ENCODE results near the gene TRAPPC6A.
A peak's percentile ranks its signal among the peaks of the same experiment; 100 is the strongest.

TRAPPC6A gene, protein sequence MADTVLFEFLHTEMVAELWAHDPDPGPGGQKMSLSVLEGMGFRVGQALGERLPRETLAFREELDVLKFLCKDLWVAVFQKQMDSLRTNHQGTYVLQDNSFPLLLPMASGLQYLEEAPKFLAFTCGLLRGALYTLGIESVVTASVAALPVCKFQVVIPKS

DNA sequence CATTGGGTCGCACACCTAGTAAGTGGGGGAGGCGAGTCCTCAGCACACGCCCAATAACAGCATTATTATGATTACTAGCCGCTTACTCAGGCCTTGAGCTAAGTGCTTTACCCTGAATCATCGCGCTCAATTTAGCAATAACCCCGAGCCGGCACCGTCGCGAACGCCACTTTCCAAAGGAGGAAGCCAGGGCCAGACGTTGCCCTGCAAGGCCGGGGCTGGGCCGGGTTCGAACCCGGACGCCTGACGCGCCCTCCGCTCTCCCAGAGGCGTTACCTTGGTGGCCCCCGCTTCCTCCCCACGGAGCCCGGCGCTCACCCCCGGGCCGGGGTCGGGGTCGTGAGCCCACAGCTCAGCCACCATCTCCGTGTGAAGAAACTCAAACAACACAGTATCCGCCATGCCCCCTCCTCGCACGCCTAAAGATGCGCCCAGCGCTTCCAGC lies at the start of gene TRAPPC6A:
TSS of gene TRAPPC6A (minus strand) at position 421 of the 445 bp plus-strand sequence. CDS start at position 402, 19 bp downstream.
- DNase-seq (ENCODE audit: low spot score): peak; percentile 53

DNA sequence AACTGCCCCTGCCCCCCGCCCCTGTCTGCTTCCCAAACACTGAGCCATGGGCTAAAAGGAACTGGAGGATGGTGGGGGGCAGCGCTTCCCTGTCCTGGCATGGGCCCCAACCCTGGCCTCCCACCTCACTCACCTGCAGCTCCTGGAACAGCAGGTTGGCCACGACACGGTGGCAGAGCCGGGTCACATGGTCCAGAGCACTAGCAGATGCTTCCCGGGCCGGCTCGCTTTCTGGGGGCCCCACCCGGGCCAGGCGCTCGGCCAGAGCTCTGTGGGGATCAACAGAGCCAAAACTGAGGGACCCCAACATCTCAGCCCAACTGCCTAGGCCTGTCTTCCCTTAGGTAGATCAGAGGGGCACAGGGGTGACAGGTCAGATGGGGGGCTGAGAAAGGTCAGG lies 46.6 kb upstream of the TRAPPC6A start:
- DNase-seq (ENCODE audit: low spot score): no peak

DNA sequence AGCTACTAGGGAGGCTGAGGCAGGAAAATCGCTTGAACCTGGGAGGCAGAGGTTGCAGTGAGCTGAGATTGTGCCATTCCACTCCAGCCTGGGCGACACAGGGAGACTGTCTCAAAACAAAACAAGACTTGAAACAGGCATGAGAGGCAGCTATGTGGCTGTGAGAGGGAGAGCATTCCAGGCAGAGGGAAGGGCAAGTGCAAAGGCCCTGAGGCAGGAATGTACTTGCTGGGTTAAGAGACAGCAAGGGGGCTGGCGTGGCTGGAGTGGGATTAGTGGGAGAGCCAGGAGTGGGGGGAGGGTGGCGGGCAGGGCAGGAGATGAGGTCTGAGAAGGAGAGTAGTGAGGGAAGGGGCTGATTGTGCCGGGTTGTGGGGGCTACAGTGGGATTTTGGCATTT lies 45.8 kb upstream of the TRAPPC6A start:
- DNase-seq (ENCODE audit: low spot score): no peak

- no peak for DNase-seq (ENCODE audit: low spot score)
Observed at GRCh38 chr19:45222724-45223123, 44.7 kb upstream of the TRAPPC6A start.

DNA sequence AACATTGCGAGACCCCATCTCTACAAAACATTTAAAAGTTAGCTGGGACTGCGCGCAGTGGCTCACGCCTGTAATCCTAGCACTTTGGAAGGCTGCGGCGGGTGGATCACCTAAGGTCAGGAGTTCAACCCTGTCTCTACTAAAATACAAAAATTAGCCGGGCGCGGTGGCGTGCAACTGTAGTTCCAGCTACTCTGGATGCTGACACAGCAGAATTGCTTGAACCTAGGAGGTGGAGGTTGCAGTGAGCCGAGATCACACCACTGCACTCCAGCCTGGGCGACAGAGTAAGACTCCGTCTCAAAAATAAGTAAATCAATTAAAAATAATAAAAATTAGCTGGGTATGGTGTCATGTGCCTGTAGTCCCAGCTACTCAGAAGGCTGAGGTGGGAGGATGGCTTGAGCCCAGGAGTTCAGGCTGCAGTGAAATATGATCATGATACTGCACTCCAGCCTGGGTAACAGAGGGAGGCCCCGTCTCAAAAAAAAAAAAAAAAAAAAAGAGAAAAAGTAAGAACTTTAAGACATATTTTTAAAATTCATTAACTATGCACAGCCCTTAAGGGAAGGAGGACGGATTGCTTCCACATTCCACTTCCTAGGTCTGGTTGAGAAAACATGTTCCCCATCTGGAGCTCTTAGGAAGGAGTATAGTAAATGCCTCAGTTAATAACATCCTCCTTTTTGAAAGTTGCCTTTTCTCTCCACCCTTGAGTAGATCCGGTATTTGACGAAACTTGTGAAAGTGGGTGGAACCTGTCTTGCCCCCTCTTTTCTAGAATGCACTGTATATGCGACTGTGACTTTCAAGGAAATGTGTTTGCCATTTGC lies 41.1 kb upstream of the TRAPPC6A start:
- DNase-seq (ENCODE audit: low spot score): no peak

DNA sequence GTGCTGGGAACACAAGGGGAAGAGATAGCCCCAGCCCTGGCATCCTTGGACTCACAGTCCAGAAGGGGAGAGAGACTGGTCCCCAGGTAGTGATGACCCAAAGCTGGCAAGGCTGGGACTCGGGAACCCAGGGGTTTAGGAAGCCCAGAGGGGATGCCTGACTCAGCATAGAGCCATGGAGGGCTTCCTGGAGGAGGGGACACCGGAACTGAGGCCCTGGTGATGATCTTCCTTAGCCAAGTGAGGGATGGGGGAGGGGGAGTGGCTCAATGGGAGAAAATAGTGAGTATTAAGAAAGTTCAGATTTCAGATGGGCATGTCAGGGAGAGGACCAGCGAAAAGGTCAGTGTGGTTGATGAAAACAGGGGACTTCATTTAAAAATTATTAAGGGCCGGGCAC lies 40.4 kb upstream of the TRAPPC6A start:
- no peak for DNase-seq (ENCODE audit: low spot score)

- no peak for DNase-seq (ENCODE audit: low spot score)
Observed at GRCh38 chr19:45217957-45218334, 39.9 kb upstream of the TRAPPC6A start.

DNA sequence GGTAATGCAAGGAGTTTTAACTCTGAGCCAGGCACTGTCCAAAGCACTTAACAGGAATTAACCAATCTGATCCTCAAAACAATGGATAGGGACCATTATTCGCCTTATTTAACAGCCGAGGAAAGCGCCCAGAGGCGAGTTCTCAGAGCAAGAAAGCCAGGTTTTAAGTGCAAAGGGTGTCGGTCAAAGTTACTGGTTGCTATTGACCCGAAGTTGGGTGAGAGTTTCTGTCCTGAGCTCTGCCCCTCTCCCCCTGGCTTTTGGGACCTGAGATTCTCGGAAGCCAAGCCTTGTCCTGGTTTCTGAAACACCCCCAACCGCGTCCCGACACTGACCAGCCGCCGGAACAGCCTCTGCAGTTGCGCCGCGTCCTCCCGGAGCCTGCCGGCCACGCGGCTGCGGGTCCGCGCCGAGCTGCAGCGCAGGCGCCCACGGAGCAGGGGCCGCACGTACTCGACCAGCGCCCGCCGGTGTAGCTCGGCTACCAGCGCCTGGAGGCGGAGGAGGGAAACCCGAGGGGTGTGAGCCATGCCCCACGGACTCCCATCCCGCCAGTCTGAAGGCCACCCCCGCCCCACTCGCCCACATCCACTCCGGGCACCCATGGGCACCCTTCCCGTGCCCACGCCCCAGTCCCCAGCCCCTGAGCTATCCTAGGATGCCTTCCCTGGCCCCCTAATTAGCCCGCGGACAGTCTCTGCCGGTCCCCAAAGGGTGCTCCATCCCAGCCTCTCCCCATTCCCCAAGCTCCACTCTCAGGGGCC lies 39.3 kb upstream of the TRAPPC6A start:
- DNase-seq (ENCODE audit: low spot score): no peak

- no peak for DNase-seq (ENCODE audit: low spot score)
Observed at GRCh38 chr19:45216667-45217066, 38.6 kb upstream of the TRAPPC6A start.

DNA sequence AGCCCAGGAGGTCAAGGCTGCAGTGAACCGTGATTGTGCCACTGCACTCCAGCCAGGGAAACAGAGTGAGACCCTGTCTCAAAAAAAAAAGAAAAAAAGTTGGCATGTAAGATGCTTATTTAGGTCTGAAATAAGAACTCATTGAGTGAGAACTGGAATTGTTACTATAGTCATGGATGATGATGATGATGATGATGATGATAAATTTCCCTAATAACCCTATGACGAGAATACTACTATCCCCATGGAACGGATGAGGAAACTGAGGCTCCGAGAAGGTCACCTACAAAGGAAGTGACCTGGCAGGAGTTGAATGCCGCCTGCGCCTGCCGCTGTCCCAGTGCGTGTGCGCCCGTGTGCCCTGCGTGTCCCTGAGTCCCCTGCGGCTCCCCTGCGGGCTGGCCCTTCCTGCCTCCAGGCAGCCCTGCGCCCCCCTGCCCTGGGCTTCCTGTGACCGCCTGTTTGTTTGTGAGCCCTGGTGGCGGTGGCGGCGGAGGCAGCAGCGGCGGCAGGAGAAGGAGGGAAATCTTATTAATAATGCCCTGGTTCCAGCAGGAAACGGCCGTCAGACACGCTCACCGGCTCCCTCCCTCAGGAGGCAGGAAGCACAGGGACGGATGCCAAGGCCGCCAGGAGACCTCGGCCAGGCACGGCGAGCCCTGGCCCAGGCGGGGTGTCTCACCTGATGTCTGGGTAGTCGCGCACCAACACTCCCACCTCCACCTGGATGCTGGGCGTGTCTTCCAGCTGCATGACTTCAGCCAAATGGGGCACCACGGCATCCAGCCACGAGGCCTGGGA lies 37.6 kb upstream of the TRAPPC6A start:
- DNase-seq (ENCODE audit: low spot score): no peak

GRCh38 chr19:45213031-45213430 lies 35.0 kb upstream of the TRAPPC6A start:
- DNase-seq (ENCODE audit: low spot score): no peak

GRCh38 chr19:45211751-45212381 lies 33.8 kb upstream of the TRAPPC6A start:
- DNase-seq (ENCODE audit: low spot score): no peak

- DNase-seq (ENCODE audit: low spot score): no peak
Observed at GRCh38 chr19:45206328-45206727, 28.3 kb upstream of the TRAPPC6A start.

DNA sequence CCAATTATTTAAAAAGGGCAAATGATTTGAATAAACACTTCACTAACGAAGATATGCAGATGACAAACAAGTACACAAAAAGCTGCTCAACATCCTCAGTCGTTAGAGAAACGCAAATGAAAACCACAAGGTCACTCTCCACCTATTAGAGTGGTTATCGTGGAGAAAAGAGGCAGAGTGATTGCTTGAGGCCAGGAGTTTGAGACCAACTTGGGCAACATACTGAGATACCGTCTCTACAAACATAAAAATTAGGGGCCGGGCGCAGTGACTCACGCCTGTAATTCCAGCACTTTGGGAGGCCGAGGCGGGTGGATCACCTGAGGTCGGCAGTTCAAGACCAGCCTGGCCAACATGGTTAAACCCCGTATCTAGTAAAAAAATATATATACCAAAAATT lies 27.8 kb upstream of the TRAPPC6A start:
- no peak for DNase-seq (ENCODE audit: low spot score)

- DNase-seq (ENCODE audit: low spot score): no peak
Observed at GRCh38 chr19:45202637-45203036, 24.6 kb upstream of the TRAPPC6A start.

GRCh38 chr19:45200568-45200967 lies 22.5 kb upstream of the TRAPPC6A start:
- no peak for DNase-seq (ENCODE audit: low spot score)

DNA sequence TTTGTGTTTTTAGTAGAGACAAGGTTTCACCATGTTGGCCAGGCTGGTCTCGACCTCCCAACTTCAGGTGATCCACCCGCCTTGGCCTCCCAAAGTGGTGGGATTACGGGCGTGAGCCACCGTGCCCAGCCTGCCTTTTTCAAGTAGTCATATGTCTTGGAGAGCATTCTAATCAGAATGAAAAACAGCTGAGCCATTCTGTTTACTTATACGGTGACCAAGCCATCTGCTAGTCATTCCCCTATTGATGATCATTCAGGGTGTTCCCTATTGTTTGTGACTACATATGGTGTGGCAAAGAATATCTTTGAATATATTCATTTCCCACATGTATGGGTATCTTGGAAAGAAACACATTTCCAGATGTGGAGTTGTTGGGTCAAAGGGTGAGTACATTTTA lies 17.7 kb upstream of the TRAPPC6A start:
- DNase-seq (ENCODE audit: low spot score): no peak

DNA sequence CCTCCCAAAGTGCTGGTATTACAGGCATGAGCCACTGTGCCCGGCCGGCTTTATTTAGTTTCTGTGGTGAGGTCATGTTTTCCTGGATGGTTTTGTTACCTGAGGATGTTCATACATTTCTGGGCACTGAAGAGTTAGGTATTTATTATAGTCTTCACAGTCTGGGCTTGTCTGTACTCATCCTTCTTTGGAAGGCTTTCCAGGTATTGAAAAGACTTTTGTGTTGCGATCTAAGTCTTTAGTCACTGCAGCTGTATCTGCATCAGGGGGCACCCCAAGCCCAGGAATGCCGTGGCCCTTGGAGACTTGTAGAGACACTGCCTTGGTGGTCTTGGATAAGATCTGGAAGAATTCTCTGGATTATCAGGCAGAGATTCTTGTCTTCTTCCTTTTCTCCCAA lies 13.3 kb upstream of the TRAPPC6A start:
- DNase-seq (ENCODE audit: low spot score): no peak

- DNase-seq (ENCODE audit: low spot score): no peak
Observed at GRCh38 chr19:45189971-45190370, 11.9 kb upstream of the TRAPPC6A start.

- peak; percentile 59 for DNase-seq (ENCODE audit: low spot score)
Observed at GRCh38 chr19:45187421-45188100, 9.5 kb upstream of the TRAPPC6A start.
